Panc1 (cell line): ENCODE measurements around the gene GBX1. TPM values are rescaled to one million over a fixed set of nuclear protein-coding genes. Genes with fewer than 3 reads are reported as not detected.

Experiments
- ATAC-seq: fragments of 200-7000 bp; cut with Tn5 transposase; 2 replicates; pipeline ENCODE4 v1.9.1; 2020; ENCODE audit warnings: mild to moderate bottlenecking, moderate library complexity
- BruUV-seq: library from RNA; stranded (reverse); fragments of 400-500 nt; replicated peaks from 2 replicates; lab custom pipeline; 2021; lab: Mats Ljungman, UMichigan
- CTCF ChIA-PET: fragments of 300-600 bp; sonication (Branson Sonifier 250); formaldehyde crosslinking; loops from one replicate; lab custom pipeline; 2022; ENCODE audit warnings: antibody characterized with exemption; lab: Charles Lee
- POLR2A ChIA-PET: fragments of 300-600 bp; sonication (Branson Sonifier 250); formaldehyde crosslinking; loops from one replicate; lab custom pipeline; 2022; ENCODE audit warnings: antibody characterized with exemption; lab: Charles Lee
- DNase-seq: peaks from one replicate; pipeline ENCODE4 v3.0.0-alpha.2; 2010; ENCODE audit warnings: low read depth, low spot score
- H3K27ac ChIP-seq: 2 replicates; pipeline ENCODE4 v1.5.1; 2011; ENCODE audit warnings: mild to moderate bottlenecking, low read length, inconsistent platforms
- H3K27me3 ChIP-seq: fragments of 200-500 bp; sonication (Bioruptor generic); 2 replicates; pipeline ENCODE4 v1.6.0; 2014; ENCODE audit warnings: low read length, inconsistent platforms; ENCODE audit not compliant: control insufficient read depth, insufficient read depth
- H3K36me3 ChIP-seq: fragments of 200-500 bp; sonication (Bioruptor generic); 2 replicates; pipeline ENCODE4 v1.5.1; 2014; ENCODE audit warnings: inconsistent platforms, mild to moderate bottlenecking, low read length, moderate library complexity; ENCODE audit not compliant: control insufficient read depth, insufficient read depth
- H3K4me1 ChIP-seq: 2 replicates; pipeline ENCODE4 v1.5.1; 2011; ENCODE audit warnings: inconsistent platforms, mild to moderate bottlenecking, low read length, moderate library complexity; ENCODE audit not compliant: control insufficient read depth, insufficient read depth
- H3K4me3 ChIP-seq, 2 experiments: 2 replicates each; pipeline ENCODE4 v1.5.1; 2011 to 2012; ENCODE audit warnings: low read depth in 2 of 2, low read length in 2 of 2, mild to moderate bottlenecking in 2 of 2, inconsistent platforms in 1 of 2, moderate library complexity in 1 of 2
- H3K9me3 ChIP-seq: fragments of 200-500 bp; sonication (Bioruptor generic); 2 replicates; pipeline ENCODE4 v1.5.1; 2014; ENCODE audit warnings: low read depth, mild to moderate bottlenecking, inconsistent platforms, low read length, moderate library complexity; ENCODE audit not compliant: control insufficient read depth, insufficient read depth
- POLR2AphosphoS5 ChIP-seq: IDR thresholded peaks from 2 replicates; pipeline ENCODE4 v1.6.1; 2012; ENCODE audit warnings: mild to moderate bottlenecking, low read depth, low read length, moderate library complexity
- SIN3A ChIP-seq: IDR thresholded peaks from 2 replicates; pipeline ENCODE4 v1.6.1; 2012; ENCODE audit warnings: low read depth, mild to moderate bottlenecking, low read length, moderate library complexity, borderline replicate concordance; ENCODE audit not compliant: insufficient read depth
- TCF7L2 ChIP-seq: IDR thresholded peaks from 2 replicates; pipeline ENCODE4 v1.6.1; 2011; ENCODE audit warnings: mild to moderate bottlenecking, low read depth, low read length, inconsistent platforms
- in situ Hi-C: cut with HindIII; loops from 2 replicates; pipeline ENCODE4 v1.10.0; 2016; ENCODE audit warnings: low sequenced_read_pairs, low pct_unique_long_range_greater_than_20kb
- intact Hi-C: fragments of 100-400 bp; cut with micrococcal nuclease; formaldehyde crosslinking; loops from one replicate; pipeline ENCODE4 v1.10.0; 2022; ENCODE audit not compliant: unreplicated experiment
- total RNA-seq: library from RNA; stranded (reverse); gene quantifications from one replicate; pipeline ENCODE4 v1.2.1, GENCODE V29; 2021; ENCODE audit not compliant: unreplicated experiment
- TF ChIP-seq, protein P1 (sequence below): fragments of 450-650 bp; IDR thresholded peaks from 2 replicates; pipeline ENCODE4 v1.5.1; 2017; ENCODE audit warnings: mild to moderate bottlenecking
- TF ChIP-seq, protein P2 (sequence below), 2 experiments: IDR thresholded peaks; 2 replicates each; pipeline ENCODE4 v1.6.1; 2011 to 2012; ENCODE audit warnings: low read depth in 2 of 2, control low read depth in 1 of 2, low read length in 1 of 2, mild to moderate bottlenecking in 1 of 2, moderate library complexity in 1 of 2; ENCODE audit not compliant: insufficient read depth in 1 of 2

The GBX1 gene
- total RNA-seq, 1 experiment from 2014 or later, result not detected

DNA sequence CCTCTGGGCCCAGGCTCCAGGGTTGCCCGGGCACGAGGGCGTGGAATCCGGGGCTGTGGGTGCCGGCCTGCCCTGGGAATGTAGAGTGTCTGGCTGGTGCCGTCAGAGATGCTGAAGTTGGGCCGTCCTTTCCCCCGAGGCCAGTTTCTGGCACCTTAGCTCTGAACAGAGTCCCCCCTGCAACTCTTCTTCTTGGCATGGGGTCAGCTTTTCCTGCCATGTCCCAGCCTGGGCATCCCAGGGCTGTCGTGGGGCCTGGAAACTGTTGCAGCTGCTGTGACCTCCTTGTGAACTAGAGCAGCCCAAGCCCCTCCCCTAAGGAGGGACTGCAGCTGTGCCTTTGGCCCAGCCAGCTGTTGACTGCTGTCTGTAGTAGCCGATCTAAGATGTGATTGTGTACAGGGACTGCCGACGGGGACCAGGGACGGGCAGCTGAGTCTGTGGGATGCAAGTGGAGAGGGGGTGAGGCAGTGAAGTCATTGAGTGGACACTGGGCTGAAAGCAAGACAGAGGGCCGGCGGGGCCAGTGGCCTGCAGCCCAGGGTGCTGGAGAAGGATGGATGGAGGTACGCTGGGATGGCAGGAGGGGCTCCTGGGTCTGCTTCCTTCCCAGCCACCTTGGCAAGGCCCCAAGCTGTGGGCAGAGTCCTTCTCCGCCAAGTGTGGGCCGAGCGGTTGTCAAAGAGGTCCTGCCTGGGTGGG is 35.8 kb downstream of the GBX1 start:
- H3K27me3 ChIP-seq, result no peaks in the 10 kb centered on the region
- no peak for TF ChIP-seq POLR2AphosphoS5
- TF ChIP-seq TCF7L2, result no peak
- TF ChIP-seq, protein P1, sequence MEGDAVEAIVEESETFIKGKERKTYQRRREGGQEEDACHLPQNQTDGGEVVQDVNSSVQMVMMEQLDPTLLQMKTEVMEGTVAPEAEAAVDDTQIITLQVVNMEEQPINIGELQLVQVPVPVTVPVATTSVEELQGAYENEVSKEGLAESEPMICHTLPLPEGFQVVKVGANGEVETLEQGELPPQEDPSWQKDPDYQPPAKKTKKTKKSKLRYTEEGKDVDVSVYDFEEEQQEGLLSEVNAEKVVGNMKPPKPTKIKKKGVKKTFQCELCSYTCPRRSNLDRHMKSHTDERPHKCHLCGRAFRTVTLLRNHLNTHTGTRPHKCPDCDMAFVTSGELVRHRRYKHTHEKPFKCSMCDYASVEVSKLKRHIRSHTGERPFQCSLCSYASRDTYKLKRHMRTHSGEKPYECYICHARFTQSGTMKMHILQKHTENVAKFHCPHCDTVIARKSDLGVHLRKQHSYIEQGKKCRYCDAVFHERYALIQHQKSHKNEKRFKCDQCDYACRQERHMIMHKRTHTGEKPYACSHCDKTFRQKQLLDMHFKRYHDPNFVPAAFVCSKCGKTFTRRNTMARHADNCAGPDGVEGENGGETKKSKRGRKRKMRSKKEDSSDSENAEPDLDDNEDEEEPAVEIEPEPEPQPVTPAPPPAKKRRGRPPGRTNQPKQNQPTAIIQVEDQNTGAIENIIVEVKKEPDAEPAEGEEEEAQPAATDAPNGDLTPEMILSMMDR, result no peak
- TF ChIP-seq, protein P2, sequence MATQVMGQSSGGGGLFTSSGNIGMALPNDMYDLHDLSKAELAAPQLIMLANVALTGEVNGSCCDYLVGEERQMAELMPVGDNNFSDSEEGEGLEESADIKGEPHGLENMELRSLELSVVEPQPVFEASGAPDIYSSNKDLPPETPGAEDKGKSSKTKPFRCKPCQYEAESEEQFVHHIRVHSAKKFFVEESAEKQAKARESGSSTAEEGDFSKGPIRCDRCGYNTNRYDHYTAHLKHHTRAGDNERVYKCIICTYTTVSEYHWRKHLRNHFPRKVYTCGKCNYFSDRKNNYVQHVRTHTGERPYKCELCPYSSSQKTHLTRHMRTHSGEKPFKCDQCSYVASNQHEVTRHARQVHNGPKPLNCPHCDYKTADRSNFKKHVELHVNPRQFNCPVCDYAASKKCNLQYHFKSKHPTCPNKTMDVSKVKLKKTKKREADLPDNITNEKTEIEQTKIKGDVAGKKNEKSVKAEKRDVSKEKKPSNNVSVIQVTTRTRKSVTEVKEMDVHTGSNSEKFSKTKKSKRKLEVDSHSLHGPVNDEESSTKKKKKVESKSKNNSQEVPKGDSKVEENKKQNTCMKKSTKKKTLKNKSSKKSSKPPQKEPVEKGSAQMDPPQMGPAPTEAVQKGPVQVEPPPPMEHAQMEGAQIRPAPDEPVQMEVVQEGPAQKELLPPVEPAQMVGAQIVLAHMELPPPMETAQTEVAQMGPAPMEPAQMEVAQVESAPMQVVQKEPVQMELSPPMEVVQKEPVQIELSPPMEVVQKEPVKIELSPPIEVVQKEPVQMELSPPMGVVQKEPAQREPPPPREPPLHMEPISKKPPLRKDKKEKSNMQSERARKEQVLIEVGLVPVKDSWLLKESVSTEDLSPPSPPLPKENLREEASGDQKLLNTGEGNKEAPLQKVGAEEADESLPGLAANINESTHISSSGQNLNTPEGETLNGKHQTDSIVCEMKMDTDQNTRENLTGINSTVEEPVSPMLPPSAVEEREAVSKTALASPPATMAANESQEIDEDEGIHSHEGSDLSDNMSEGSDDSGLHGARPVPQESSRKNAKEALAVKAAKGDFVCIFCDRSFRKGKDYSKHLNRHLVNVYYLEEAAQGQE (IDR thresholded peaks at IDR 0.05; ENCODE audit: insufficient read depth in 1 of 2, low read depth in 2 of 2, low read length in 1 of 2), result no peak
- TF ChIP-seq SIN3A, result no peak
- DNase-seq (no peak), ATAC-seq (no peak)
- no peak overlapping the region for H3K27ac ChIP-seq
- ChIA-PET POLR2A (no interaction called here), CTCF (no interaction called here)
- no peaks in the 10 kb centered on the region for H3K9me3 ChIP-seq
- no TSS peak for BruUV-seq
- no peaks in the 10 kb centered on the region for H3K4me1 ChIP-seq
- H3K36me3 ChIP-seq, result peaks cover 5% of the 10 kb centered on the region
- intact Hi-C loops (no loop called here), in situ Hi-C loops (no loop called here)
- H3K4me3 ChIP-seq, result no peak overlapping the region

GRCh38 chr7:151131224-151131591 is 36.3 kb downstream of the GBX1 start:
- Histone ChIP-seq H3K4me1 (no peaks in the 10 kb centered on the region), H3K27ac (no peak overlapping the region), H3K4me3 (no peak overlapping the region), H3K27me3 (no peaks in the 10 kb centered on the region), H3K9me3 (no peaks in the 10 kb centered on the region), H3K36me3 (peaks cover 5% of the 10 kb centered on the region)
- intact Hi-C loops, result no loop called here
- in situ Hi-C loops, result no loop called here
- no peak for DNase-seq
- ChIA-PET CTCF (no interaction called here), POLR2A (no interaction called here)
- TF ChIP-seq, protein P1, result no peak
- TF ChIP-seq TCF7L2 (no peak), SIN3A (no peak), POLR2AphosphoS5 (no peak)
- TF ChIP-seq, protein P2 (IDR thresholded peaks at IDR 0.05; ENCODE audit: insufficient read depth in 1 of 2, low read depth in 2 of 2, low read length in 1 of 2), result no peak
- BruUV-seq, result no TSS peak
- no peak for ATAC-seq
